Stimulated activated naive CD4-positive, alpha-beta T cell (primary cell): Measurements from ENCODE around the gene SYT1.

Experiments used
- DNase-seq, 6 experiments: peaks; one replicate each; lab custom pipeline; 2025; lab: John Stamatoyannopoulos, UW

SYT1 gene

DNA sequence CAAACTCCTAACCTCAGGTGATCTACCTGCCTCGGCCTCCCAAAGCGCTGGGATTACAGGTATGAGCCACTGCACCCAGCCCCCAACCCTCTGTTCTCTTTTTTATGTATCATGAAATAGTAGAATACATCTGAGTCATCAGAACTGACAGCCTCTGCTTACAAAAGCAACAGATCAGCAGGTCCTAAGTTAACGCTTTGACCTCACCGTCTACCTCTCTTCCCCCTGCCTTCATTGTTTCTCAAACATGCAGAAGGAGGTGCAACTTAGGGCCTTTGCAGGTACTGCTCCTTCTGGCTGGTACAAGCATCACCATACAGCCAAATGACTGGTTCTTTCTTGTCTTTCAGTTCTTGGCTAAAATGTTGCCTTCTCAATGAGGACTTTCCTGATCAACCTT is 577.0 kb downstream of the SYT1 start:
- no peak for DNase-seq

DNA sequence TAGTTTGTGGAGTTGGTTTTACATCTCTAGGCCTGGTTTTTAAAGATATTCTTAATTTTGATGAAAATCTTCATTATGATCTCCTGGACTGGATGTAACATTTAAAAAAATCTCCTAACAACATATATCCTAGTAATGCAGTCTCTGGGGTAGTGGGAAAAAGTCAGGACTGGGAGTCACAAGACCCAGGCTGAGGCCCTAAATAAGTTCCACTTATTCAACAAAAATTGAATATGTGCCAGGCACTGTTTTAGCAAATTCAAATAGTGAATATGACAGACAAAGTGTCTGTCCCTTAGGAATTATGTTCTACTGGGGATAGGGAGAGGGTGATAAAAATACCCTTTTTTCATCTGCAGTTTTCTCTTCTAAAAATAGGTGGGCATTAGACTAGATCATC is 577.8 kb downstream of the SYT1 start:
- no peak for DNase-seq

DNA sequence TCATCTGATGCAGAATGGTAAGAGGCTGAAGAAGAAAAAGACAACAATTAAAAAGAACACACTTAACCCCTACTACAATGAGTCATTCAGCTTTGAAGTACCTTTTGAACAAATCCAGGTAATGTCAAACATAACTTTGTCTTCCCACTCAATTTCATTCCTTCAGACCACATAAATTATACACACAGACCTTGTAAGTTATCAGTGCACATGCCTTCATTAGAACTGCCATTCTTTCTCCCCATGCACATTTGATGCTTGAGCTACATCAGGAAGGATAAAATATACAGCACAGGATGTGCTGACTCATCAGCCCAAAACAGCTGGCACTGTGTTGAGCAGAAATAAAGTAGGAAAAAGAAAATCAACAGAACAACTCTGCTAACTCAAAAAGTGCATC is 579.5 kb downstream of the SYT1 start:
- no peak for DNase-seq

DNA sequence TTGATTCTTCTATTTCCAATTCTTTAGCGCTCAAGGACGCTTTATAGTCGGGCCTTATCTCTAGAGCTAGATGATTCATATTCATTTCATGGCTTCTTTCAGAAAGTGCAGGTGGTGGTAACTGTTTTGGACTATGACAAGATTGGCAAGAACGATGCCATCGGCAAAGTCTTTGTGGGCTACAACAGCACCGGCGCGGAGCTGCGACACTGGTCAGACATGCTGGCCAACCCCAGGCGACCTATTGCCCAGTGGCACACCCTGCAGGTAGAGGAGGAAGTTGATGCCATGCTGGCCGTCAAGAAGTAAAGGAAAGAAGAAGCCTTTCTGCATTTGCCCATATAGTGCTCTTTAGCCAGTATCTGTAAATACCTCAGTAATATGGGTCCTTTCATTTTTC is 584.2 kb downstream of the SYT1 start:
- no peak for DNase-seq

DNA sequence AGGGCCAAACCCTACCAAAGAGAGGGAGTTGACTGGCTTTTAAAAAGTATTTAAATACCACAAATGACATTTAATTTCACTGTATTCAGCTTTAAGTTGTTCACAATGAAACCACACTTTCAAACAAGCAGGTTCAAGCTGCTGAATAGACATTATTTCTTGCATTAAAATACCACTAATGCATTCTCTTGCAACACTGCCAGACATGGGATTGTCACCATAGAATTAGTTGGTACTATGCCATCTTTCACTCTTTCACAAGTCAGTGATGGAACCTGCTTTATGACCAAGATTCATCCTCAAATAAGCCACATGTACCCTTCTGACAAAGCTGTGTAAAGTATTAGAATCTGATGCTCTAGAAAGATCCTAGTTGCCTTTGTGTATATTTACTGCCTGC is 586.8 kb downstream of the SYT1 start:
- no peak for DNase-seq

DNA sequence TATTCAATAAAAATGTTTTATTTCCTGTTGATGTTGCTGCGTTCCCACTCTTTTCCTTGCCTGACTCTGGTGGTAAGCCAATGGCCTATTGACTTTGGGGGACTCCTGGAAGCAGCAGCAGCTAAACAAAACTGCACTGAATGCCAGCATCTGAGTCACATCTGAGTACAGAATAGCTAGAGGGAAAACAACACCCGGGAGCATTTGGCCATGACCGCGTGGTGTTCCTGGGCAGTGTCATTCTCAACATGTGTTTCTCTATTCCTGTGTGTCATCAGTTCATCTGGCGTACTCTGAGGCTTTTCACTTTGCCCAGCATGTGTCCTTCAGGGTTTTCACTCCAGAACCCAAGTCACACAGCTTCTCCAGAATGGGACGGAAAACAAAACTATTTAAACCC is 587.4 kb downstream of the SYT1 start:
- no peak for DNase-seq

DNA sequence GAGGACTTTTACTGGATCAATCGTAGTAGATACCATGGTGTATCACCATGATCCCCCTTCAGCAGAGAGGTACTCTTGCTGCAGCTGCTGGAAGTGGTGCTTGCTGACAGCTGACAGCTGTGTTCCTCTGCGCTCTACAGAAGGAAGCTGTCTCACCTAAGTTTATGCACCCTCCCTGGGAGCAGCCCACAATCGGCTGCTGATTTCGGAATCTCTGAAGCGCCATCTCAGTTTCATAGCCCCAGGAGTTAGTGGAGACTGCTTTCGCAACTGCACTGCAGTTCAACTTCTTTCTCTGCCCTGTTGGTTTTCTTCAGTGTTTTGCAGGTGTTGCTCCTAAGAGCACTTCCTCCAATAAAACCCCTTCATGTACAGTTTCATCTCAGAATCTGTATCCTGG is 588.3 kb downstream of the SYT1 start:
- no peak for DNase-seq

DNA sequence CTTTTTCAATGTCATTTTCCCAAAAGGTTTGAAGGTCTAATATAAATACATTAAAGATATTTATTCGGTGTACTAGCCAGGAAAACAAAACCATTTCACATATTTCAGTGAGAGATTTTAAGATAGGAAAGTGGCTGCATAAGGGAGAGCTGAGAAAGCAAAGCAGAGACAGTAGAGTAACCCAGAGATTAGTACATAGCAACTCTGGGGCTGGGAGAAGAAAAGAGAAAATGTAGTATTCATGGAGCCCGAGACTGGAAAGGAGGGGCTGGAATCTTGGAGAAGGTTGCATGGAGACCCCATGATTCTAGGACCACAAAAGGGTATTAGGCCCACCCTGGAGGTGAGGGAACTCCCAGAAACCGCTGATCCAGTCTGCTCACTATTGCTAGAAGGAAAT is 589.2 kb downstream of the SYT1 start:
- no peak for DNase-seq

DNA sequence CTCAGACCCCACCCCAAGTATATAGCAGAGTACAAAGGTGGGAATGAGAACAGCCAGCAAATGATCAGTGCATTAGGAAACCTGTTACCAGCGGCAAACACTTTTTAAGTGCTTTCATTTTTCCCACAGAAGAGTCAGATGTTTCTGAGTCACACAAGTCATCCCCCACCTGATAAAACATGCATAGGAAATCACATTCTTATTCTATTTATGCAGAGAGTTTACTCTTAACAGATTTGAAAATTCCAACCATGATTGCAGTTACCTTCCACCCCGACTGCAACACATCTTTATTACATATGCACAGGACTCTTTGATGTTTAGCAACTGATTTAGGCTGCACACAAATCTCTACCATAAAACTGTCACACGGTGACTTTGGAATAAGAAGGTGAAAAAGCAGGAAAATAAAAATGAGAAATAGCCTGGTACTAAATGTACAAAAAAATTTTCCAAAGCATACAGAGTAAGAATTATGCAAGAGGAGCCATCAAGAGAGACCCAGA is 589.8 kb downstream of the SYT1 start:
- DNase-seq: no peak

DNA sequence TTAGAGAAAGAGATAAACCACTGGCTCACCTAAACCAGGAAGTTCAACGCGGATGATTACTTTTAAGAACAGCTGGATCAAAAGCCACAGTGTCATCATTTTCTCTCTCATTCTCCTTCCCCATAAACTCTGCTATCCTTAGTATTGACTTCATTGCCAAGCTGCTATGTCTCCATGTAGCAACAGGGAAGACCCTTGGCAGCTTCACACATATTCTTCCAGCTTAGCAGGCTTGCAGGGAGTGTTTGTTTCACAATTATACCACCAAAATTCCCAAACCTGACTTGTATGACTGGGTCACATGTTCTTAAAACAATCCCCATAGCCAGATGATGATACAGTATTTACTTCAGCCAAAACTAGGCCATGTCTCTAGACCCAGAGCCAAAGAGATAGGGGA is 590.7 kb downstream of the SYT1 start:
- DNase-seq: no peak

DNA sequence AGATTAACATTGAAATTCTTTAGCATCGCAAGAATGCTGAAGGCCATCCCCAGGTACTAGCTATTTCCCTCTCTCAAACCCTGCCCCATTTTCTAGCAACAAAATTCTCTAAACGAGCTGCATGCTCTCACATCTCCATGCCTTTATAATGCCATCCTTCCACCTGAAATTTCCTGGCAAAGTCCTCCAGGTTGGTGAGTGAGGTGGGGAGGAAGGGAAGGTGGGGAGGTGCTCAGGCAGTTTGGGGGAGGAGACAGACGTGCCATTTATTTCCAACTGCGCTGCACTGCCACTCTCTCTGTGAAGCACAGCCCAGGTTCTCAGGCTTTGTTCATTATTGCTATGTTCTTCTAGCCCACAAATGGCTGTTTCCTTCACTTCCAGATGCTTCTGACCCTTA is 617.7 kb downstream of the SYT1 start:
- DNase-seq: no peak

DNA sequence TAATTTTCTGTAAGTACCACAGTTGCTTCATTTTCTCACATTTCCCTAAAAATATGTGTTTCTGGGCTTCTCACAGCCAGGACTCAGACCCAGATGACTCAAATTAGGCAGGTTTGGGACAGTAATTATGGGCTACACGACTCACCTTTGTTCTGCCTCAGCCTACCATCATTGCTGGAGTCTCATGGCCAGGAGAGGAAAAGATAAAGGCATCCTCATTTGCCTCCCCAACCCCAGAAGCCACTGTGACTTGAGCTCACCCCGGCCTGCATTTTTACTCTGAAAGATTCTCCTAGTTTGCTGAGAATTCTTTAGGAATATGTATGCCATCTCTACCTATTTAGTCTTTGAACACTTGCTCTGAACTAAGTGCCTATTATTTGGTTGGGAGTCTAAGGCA is 618.3 kb downstream of the SYT1 start:
- no peak for DNase-seq

DNA sequence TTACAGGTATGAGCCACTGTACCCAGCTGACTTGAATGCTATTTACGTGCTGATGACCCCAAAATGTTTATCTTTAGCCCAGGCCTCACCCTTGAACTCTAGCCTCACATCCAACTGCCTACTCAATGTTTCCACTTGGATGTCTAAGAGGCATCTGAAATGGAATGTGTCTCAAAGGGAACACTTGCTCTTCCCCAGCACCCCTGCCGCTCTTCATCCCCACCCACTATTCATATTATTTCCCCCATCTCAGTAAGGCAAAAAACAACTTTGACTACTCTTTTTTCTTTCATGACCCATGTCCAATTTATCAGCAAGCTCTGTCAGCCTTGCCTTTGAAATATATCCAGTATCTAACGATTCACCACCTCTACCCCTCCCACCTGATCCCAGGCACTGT is 621.6 kb downstream of the SYT1 start:
- no peak for DNase-seq

DNA sequence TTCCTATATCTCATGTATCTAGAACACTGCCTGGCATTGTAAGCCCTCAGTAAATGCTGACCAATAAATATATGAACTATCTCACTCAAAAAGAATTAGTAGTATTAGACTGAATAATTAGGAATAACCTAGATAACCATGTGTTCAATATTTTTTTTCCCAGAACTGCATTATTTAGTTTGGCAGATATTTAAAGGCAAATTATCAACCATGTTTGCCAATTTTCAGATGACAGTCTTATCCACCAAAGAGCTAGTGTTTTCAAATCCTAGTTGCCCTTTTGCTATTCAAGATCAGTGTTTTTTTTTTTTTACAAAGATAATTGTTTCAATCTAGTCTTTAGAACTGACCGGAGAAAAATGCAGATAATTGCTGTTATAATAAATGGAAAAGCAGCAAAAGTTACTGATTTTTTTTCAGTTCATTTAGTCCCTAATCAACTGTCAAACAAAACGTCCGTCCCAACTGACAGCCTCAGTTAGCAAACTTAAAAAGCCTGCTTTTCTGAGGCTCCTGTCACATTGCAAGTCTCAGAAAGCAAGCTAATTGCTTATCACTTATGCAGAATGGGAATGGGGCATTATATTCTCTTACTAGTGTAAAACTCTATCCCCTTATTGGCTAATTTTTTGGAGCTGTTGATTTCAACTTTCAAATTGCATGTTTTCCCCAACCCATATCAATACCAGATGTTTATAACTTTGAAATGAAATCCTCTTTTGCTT is 623.0 kb downstream of the SYT1 start:
- no peak for DNase-seq
